NCI-H1417 (cell line): ENCODE data around the gene GRAMD2A.

Experiments
- DNase-seq, 3 experiments: peaks; one replicate each; lab custom pipeline; 2025; lab: John Stamatoyannopoulos, UW

The GRAMD2A gene

DNA sequence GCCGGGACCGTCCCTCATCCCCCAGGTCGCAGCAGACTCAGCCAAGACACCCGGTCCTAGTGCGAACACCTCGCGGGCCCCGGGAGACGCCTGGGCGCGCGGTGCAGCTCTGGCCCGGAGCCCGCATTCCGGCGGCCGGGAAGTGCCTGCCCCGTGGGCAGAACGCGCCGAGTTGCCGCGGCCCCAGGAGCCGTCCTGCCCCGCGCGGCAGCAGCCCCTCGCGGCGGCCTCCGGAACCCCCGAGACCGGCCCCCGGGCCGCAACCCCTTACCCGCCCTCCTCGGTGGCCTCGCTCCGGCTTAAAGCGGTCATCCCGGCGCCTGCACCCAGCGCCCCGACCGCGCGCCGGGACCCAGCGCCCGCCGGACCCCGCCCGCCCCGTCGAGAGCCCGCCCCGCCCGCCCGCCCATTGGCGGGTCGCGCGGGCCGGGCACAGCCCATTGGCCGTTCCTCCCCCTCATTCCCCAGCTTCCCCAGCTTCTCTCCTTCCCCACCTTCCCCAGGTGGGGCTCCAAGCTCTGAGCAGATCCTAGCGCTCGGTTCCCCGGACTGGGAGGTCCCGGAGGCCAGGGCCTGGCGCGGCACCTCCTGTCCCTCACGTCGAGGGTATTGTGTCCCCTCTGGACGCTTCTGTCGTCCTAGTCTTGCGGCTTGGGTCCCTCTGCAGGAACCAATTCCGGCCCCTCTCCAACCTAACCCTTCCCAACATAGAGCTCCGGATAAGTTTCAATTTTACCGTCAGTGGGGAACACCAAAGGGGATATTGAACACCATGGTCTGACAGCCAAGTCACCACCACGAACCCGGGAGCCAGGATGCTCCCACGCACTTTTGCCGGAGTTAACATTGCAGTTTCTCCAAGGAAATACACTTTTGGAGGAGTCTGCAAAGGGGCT, at the start of gene GRAMD2A:
TSS of gene GRAMD2A (minus strand) at position 328 of the 896 bp plus-strand sequence.
- DNase-seq, result no peak

DNA sequence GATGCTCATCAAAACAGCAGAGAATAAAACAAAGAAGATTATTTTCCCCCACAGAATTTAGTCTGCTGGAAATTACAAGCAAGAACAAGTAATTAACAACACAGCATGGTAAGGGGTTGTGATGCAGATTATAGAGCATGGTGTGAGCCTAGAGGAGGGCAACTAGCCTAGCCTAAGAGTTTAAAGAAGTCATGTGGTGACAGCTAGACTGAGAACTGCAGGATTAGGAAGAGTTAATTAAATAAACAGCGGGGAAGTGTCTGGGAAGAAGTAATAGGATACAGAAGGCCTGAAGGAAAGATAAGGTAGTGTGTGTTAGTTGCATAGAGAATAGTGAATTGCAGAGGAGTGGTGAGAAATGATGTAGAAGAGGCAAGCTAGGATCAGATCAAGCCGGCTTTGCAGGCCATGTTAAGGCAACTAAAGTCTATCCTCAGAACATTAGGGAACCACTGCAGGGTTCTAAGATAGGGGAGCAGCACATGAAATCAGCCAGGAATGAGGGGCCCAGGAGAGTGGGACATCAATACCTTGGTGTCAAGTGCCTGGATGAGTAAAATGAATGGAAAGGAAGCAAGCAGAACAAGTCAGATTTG, 45.3 kb upstream of the GRAMD2A start:
- no peak for DNase-seq

DNA sequence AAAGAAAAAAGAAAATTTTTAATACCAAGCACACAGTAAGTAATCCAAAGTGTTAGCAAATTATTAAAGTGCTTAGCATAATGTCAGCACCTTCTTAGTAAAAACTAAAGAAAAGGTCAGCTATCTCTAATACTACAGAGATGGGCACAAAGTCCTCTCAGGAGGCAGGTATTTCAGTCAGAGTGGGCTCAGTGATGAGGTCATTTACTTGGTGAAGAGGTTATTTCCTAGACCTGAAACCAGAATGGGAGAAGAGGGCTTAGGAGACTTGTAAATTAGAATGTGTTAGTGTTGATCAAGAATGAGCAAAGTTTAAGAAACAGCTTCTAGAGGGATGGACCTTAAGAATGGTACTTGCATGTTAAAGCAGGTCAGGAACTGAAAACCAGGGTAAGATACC, 42.1 kb upstream of the GRAMD2A start:
- DNase-seq, result no peak

DNA sequence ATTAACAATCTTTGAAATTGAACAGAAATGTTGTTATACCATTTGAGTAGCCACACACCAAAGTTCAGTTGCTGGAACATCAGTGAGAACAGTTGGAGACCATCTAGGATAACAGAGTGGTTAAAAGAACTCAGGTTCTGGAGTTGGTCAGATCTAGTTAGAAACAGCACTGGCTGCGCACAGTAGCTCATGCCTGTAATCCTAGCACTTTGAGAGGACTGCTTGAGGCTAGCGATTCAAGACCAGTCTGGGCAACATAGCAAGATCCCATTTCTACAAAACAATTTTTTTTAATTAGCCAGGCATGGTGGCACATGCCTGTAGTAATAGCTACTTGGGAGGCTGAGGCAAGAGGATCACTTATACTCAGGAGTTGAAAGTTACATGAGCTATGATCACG, 41.0 kb upstream of the GRAMD2A start:
- no peak for DNase-seq

DNA sequence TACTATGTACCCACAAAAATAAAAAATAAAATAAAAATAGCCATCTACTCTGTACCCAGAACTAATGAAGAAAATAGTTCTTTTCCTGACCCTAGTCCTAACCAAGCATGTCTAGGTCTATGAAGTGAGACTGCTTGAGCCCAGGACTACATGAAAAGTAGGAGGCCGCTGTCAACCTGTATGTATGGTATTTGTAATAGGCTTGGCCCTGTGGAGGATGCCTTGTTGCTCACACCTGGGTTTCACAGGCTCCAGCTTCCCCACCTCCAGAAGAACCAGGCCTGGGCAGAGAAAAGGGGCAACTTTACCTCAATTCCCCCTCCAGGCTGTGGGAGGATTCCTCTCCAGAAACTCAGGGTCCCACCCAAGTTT, 40.3 kb upstream of the GRAMD2A start:
- DNase-seq, result no peak

DNA sequence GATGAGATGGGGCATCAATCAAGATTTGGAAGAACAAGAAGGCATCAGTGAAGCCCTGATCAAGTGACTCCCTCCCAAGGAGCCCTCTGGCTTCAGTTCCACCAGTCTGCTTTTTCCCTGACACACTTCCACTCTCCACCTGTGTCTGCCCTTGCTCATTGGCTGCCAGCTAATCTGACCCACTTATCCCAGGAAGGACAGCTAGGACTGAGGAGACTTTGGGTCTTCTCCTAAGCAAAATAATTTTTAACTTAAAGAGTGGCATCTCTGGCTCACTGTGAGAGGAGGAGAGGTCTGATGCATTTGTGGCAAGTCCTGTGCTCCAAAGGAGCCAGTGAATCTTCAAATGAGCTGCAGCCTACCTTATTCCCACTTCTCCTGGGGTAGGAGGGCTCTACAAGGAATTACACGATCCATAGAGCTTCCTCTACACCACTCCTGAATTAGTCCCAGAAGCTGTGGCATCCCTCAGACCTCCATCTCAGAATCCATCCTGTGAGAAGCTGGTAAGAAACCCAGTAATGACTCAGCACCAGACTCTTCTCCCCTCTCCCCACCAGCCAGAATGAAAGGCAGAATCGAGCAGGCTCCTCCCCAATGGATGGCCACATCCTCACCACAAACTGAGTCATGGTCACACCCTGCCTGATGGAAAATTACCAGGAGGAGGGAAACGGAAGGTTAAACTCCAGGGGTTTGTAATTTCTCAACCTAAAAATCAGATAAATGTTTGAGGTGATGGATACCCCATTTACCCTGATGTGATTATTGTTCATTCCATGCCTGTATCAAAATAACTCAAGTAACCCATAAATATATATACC, 39.7 kb upstream of the GRAMD2A start:
- DNase-seq, result no peak

DNA sequence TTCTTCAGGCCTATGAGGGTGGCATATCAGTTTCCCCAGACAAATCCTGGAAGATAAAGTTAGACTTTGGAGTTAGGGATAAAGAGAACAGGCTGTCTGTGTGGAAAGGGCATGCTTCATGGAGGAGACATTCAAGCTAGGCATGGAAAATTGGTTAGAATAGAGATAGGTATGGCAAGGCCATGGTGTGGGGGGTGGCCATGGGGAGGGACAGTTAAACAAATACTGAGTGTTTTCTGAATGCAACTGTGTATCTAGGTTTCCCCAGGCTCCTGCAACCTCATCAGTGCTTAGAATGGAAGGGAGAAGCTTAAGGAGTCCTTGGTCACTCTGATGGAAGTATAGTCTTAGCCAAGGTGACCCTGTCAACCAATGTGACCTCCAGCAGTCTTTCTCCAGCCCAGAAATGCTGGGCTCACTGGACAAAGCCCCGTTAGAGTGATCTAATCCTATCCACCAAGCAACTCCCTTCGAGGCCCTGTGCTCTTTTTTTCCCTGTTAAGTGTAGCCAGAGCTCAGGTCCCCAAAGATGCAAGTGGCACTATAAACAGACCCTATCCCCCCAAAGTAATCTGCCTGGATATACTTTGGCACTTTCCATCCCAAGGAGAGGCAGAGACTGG, 38.9 kb upstream of the GRAMD2A start:
- no peak for DNase-seq

DNA sequence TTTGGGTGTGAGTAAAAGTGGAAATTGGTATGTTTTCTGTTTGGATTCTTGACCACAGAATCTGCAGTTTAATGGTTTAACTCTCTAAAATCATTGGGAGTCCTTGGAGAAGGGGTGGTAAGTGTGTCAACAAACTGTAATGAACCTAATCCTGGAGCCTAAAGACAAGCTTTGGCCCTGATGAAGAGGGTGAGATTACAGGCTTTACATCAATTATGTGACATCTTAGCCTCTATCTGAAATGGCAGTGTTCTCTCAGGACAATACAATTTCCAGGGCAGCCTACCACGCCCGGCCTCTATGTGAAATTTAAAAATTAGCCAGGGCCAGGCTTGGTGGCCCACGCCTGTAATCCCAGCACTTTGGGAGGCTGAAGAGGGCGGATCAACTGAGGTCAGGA, 37.7 kb upstream of the GRAMD2A start:
- DNase-seq, result no peak

DNA sequence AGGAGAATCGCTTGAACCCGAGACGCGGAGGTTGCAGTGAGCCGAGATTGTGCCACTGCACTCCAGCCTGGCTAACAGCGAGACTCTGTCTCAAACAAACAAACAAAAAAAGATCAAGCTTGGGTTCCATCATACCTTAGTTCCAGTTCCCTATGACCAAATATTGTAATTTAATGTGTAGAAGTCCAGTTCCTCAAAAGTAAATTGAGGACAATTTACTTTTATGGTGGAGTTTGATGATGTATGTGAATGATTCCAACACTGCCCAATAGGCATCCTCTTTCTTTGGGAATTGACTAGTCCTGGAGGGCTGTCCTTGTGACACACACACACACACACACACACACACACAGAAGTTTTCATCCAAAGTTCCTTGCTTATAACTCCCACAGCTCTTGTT, 36.2 kb upstream of the GRAMD2A start:
- no peak for DNase-seq

DNA sequence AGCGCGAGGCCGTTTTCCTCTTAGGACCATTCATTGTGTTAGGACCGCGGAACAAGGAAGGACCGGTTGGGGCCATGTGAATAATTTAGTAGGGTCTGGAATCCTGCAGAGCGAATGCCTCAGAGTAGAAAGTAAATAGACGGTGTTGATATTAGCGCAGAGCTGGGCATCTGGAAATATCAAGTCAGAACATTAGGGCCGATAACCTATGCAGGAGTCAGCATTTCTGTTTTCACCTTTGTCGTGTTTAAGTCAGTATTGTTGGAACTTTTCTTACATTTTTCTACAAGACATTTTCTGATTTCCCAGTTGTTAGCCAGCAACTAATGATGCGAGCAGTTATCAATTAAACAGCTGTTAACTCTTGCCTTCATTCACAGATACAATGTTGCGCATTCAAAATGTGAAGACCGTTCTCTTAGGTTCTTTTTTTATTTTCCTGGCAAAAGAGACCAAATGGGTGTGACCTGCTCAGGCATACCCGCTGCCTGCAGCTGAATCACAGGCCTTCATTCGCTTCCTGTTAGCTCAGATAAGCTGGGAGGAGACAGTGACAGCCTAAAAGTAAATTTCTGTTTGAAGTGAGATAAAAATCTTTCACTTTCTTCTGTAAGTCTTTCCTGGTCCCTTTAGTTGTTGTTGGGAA, 34.4 kb upstream of the GRAMD2A start:
- DNase-seq, result peak in 2 of 3 experiments; percentile 54 to 94

DNA sequence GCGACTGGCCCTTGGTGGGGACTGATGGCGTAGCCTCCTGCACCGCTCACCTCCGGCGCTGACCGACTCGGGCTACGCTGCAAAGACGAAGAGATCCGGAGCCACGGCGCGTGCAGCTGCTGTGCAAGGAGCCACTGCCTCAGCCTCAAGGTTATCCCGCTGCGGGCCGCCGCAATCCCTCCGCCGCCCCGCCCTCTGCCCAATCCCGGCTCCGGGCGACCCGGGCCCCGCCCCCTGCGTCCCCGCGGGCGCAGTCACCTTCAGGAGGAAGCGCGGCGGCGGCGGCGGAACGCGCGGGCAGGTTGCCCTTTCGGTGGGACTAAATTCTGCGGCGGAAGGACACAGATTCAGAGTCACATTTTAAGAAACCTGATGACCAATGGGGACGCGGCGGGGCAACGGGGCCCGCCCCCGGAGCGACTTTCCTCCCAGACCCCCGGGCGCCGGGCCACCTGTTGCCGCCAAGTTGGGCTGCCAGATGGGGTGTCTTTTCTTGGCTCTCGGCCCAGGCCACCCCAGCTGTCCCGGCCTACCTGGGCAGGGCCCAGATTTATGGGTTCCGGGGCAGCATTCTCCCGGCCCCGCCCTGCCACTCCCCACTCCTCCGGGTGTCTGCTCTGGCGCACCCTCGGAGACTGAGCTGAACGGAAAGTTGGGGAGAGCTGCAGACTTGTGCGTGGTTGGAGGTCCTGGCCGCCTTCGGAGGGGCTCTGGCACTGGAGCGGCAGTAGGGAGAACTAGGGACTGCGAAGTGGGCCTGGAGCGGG, 33.7 kb upstream of the GRAMD2A start, which contains the start of gene PKM:
TSS of gene PKM (minus strand) at position 125 of the 767 bp plus-strand sequence. CDS start 12,093 bp downstream, outside the sequence.
- peak; percentile 98 to 99 (median 99) for DNase-seq

GRCh38 chr15:72230197-72231065, 32.8 kb upstream of the GRAMD2A start:
- DNase-seq, result peak; percentile 70 to 95 (median 92)

DNA sequence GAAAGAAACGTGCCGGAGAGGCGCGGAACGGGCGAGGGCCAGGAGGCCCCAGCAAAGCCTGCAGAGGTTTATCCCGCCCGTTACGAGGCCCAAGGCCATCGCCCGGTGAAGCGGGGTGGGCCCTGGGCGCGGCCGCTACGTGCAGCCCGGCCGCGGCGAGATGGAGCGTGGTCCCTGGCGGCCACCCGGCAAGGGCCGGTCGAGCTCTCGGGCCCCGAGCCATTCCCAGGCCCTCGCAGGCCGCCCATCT, 32.3 kb upstream of the GRAMD2A start:
- DNase-seq, result no peak

DNA sequence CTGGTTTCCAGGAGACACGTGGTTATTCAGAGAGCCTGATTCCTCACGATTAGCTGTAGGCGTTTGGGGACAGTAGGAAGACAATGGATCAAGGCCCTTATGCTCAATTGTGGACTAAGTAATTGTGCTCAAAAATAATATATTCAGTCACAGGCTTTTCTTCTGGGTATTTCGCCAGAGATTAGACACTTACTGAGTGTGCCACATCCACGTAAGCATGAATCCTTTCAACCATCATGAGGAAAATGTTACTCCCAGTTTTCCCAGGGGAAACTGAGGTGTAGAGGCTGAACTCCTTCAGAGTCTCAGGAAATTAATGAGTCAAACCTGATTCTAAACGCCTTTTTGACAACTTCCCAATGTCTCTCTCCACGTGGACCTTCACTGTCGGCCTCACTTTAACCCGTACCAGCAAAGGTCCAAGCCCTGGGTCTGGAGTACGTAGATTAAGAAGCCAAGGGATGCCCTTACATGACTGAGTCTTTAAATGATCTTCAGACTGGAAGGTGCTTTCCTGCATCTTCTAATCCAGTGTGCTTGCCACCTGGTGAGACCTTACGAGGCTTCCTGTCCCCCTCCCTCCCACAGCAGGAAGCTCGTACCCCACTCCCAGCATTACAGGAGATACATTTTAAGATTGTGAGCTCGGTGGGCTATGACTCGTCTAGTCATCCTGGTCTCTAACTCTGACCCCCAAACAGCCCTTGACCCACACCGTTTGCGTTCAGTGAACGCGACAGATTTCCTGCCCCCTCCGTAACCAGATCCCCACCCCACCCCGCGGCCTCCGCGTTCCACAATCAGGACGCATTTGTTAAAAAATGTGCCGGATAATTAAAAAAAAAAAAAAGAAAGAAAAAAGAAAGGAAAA, 31.7 kb upstream of the GRAMD2A start:
- DNase-seq, result peak in 2 of 3 experiments; percentile 19 to 58

- DNase-seq, result no peak
Observed at GRCh38 chr15:72227720-72228119, 30.1 kb upstream of the GRAMD2A start.

DNA sequence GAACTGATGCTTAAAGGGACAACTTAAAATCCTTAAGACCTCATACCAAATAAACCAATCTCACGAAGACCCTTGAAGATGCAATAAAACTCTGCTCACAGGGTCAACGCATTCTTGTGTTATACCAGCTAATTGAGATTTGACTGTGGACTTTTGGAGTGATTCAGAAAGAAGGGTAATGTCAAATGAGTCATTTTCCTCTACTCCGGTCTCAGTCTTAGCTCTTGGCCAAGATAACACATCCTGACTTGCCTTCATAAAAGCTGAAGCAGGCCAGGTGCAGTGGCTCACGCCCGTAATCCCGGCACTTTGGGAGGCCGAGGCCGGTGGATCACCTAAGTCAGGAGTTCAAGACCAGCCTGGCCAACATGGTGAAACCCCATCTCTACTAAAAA, 29.6 kb upstream of the GRAMD2A start:
- no peak for DNase-seq

DNA sequence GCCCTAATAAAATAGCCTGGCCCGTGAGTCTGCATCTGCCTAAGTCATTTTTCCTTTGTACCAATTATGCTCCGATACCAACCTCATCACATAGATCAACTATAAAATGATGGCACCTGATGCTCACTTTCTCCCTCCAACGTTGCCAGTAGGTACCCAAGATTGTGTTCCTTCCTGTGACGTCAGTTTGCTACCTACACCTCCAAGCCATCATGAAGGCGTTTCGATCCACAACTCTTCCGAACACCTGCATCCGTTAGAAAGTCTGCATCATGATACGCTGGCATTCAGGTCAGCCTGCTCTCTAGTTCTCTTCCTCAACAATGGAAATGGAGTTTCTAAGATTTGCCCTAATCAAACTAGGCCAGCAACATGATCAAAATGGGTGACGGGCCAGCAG, 25.7 kb upstream of the GRAMD2A start:
- DNase-seq, result no peak

- DNase-seq, result no peak
Observed at GRCh38 chr15:72222393-72222792, 24.8 kb upstream of the GRAMD2A start.

GRCh38 chr15:72220687-72221086, 23.1 kb upstream of the GRAMD2A start:
- no peak for DNase-seq
